Activated CD8-positive, alpha-beta memory T cell treated with anti-CD3 and anti-CD28 coated beads for 4 hours (primary cell): Measurements from ENCODE around the gene RIMBP2.

Source experiments
- DNase-seq, 2 donors: peaks; one replicate each; pipeline ENCODE4 v3.0.0-alpha.2; 2020; ENCODE audit warnings: low read depth in 2 of 2

Gene RIMBP2

GRCh38 chr12:130538343-130539095 lies 177.6 kb downstream of the RIMBP2 start:
- no peak for DNase-seq

GRCh38 chr12:130537655-130538054 lies 178.4 kb downstream of the RIMBP2 start:
- no peak for DNase-seq

GRCh38 chr12:130537051-130537450 lies 179.0 kb downstream of the RIMBP2 start:
- DNase-seq, result no peak

- no peak for DNase-seq
Observed at GRCh38 chr12:130530429-130530828, 185.7 kb downstream of the RIMBP2 start.

- DNase-seq, result no peak
Observed at GRCh38 chr12:130529781-130530180, 186.3 kb downstream of the RIMBP2 start.

GRCh38 chr12:130527239-130527638 lies 188.9 kb downstream of the RIMBP2 start:
- DNase-seq, result no peak

GRCh38 chr12:130526813-130527212 lies 189.3 kb downstream of the RIMBP2 start:
- no peak for DNase-seq

- no peak for DNase-seq
Observed at GRCh38 chr12:130525384-130526172, 190.5 kb downstream of the RIMBP2 start.

- no peak for DNase-seq
Observed at GRCh38 chr12:130524759-130525158, 191.3 kb downstream of the RIMBP2 start.

- DNase-seq, result no peak
Observed at GRCh38 chr12:130523863-130524614, 192.1 kb downstream of the RIMBP2 start.

GRCh38 chr12:130523208-130523607 lies 192.9 kb downstream of the RIMBP2 start:
- DNase-seq, result no peak

- no peak for DNase-seq
Observed at GRCh38 chr12:130522244-130522834, 193.8 kb downstream of the RIMBP2 start.

- no peak for DNase-seq
Observed at GRCh38 chr12:130521375-130522124, 194.5 kb downstream of the RIMBP2 start.

- no peak for DNase-seq
Observed at GRCh38 chr12:130520784-130521183, 195.3 kb downstream of the RIMBP2 start.

GRCh38 chr12:130517588-130517987 lies 198.5 kb downstream of the RIMBP2 start:
- DNase-seq, result no peak

- no peak for DNase-seq
Observed at GRCh38 chr12:130514149-130514551, 201.9 kb downstream of the RIMBP2 start.

GRCh38 chr12:130513556-130513955 lies 202.5 kb downstream of the RIMBP2 start:
- DNase-seq, result no peak

- DNase-seq, result no peak
Observed at GRCh38 chr12:130511285-130511684, 204.8 kb downstream of the RIMBP2 start.

GRCh38 chr12:130509454-130509853 lies 206.6 kb downstream of the RIMBP2 start:
- no peak for DNase-seq

- DNase-seq, result no peak
Observed at GRCh38 chr12:130508847-130509246, 207.3 kb downstream of the RIMBP2 start.

GRCh38 chr12:130508318-130508717 lies 207.8 kb downstream of the RIMBP2 start:
- no peak for DNase-seq
